ENCODE results near the gene CALU.

DNA sequence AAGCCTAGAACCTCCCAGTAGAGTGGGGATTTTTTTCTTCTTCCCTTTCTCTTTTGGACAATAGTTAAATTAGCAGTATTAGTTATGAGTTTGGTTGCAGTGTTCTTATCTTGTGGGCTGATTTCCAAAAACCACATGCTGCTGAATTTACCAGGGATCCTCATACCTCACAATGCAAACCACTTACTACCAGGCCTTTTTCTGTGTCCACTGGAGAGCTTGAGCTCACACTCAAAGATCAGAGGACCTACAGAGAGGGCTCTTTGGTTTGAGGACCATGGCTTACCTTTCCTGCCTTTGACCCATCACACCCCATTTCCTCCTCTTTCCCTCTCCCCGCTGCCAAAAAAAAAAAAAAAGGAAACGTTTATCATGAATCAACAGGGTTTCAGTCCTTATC is 31.1 kb downstream of the CALU start:
- TF ChIP-seq, protein P1, sequence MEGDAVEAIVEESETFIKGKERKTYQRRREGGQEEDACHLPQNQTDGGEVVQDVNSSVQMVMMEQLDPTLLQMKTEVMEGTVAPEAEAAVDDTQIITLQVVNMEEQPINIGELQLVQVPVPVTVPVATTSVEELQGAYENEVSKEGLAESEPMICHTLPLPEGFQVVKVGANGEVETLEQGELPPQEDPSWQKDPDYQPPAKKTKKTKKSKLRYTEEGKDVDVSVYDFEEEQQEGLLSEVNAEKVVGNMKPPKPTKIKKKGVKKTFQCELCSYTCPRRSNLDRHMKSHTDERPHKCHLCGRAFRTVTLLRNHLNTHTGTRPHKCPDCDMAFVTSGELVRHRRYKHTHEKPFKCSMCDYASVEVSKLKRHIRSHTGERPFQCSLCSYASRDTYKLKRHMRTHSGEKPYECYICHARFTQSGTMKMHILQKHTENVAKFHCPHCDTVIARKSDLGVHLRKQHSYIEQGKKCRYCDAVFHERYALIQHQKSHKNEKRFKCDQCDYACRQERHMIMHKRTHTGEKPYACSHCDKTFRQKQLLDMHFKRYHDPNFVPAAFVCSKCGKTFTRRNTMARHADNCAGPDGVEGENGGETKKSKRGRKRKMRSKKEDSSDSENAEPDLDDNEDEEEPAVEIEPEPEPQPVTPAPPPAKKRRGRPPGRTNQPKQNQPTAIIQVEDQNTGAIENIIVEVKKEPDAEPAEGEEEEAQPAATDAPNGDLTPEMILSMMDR (IDR thresholded peaks at IDR 0.05; ENCODE audit: low read depth, low read length) = no peak
- TF ChIP-seq, protein P2, sequence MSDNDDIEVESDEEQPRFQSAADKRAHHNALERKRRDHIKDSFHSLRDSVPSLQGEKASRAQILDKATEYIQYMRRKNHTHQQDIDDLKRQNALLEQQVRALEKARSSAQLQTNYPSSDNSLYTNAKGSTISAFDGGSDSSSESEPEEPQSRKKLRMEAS (IDR thresholded peaks at IDR 0.05; ENCODE audit: low read depth, low read length) = no peak
